GM18499 (cell line): ENCODE data around the gene IGFBP5.

ENCODE experiments used
- ATAC-seq: cut with Tn5 transposase; IDR thresholded peaks from one replicate; pipeline ENCODE4 v1.9.1; 2021; ENCODE audit warnings: moderate number of reproducible peaks; ENCODE audit not compliant: insufficient read depth, unreplicated experiment

IGFBP5 gene

GRCh38 chr2:216695401-216695821, at the start of gene IGFBP5:
IGFBP5 (minus strand) TSS chr2:216695549; CDS start chr2:216694775, 774 bp downstream.
- no peak for ATAC-seq

GRCh38 chr2:216743781-216744180, 48.4 kb upstream of the IGFBP5 start:
- ATAC-seq = no peak

GRCh38 chr2:216742411-216742810, 47.1 kb upstream of the IGFBP5 start:
- no peak for ATAC-seq

- no peak for ATAC-seq
These were observed 45.9 kb upstream of the IGFBP5 start for GRCh38 chr2:216741223-216741593.

- no peak for ATAC-seq
These were observed 45.3 kb upstream of the IGFBP5 start for GRCh38 chr2:216740557-216741222.

- ATAC-seq = no peak
These were observed 43.7 kb upstream of the IGFBP5 start for GRCh38 chr2:216739035-216739434.

- no peak for ATAC-seq
These were observed 42.3 kb upstream of the IGFBP5 start for GRCh38 chr2:216737676-216738075.

GRCh38 chr2:216736326-216736725, 41.0 kb upstream of the IGFBP5 start:
- no peak for ATAC-seq

GRCh38 chr2:216735668-216736067, 40.3 kb upstream of the IGFBP5 start:
- no peak for ATAC-seq

GRCh38 chr2:216735086-216735485, 39.7 kb upstream of the IGFBP5 start:
- no peak for ATAC-seq

- no peak for ATAC-seq
These were observed 37.7 kb upstream of the IGFBP5 start for GRCh38 chr2:216733046-216733445.

- no peak for ATAC-seq
These were observed 37.0 kb upstream of the IGFBP5 start for GRCh38 chr2:216732334-216732733.

GRCh38 chr2:216731465-216731864, 36.1 kb upstream of the IGFBP5 start:
- ATAC-seq = no peak

- ATAC-seq = no peak
These were observed 35.5 kb upstream of the IGFBP5 start for GRCh38 chr2:216730871-216731270.

GRCh38 chr2:216727346-216728122, 32.2 kb upstream of the IGFBP5 start:
- ATAC-seq = no peak

- ATAC-seq = no peak
These were observed 28.8 kb upstream of the IGFBP5 start for GRCh38 chr2:216724190-216724589.

- ATAC-seq = no peak
These were observed 25.8 kb upstream of the IGFBP5 start for GRCh38 chr2:216721141-216721540.

- no peak for ATAC-seq
These were observed 25.4 kb upstream of the IGFBP5 start for GRCh38 chr2:216720722-216721121.

- no peak for ATAC-seq
These were observed 22.7 kb upstream of the IGFBP5 start for GRCh38 chr2:216717907-216718615.

GRCh38 chr2:216717491-216717901, 22.1 kb upstream of the IGFBP5 start:
- ATAC-seq = no peak

- ATAC-seq = no peak
These were observed 20.8 kb upstream of the IGFBP5 start for GRCh38 chr2:216716109-216716508.
